ENCODE results near the gene TET2. TPM values are rescaled to one million over a fixed set of nuclear protein-coding genes. Genes with fewer than 3 reads are reported as not detected.

The TET2 gene
- total and polyA plus RNA-seq, 5 donors from 2014 or later: 9.9 to 53.2 (median 19.7) TPM

GRCh38 chr4:105186701-105187161 is 40.1 kb downstream of the TET2 start:
- Histone ChIP-seq H3K4me3 (ENCODE audit: low read depth, low read length) (no peak overlapping the region), H3K4me1 (ENCODE audit: control insufficient read depth, insufficient read depth, low read length, poor library complexity, severe bottlenecking) (peaks cover 9% of the 10 kb centered on the region), H3K9me3 (ENCODE audit: control insufficient read depth in 2 of 2, low read length in 2 of 2) (no peaks in the 10 kb centered on the region), H3K27me3 (ENCODE audit: control insufficient read depth, insufficient read depth, low read length) (no peaks in the 10 kb centered on the region), H3K27ac (ENCODE audit: insufficient read depth, low read length, poor library complexity, severe bottlenecking) (no peak overlapping the region), H3K36me3 (ENCODE audit: control insufficient read depth, insufficient read depth, low read length) (no peaks in the 10 kb centered on the region)
- Mint-ChIP-seq H3K9me3 (peaks cover 0 to 2% (median 0%) of the 10 kb centered on the region in 7 donors), H3K27me3 (no peaks in the 10 kb centered on the region), H3K4me3 (no peak overlapping the region), H3K4me1 (peaks cover 31 to 52% (median 39%) of the 10 kb centered on the region in 4 donors), H3K27ac (no peak overlapping the region), H3K36me3 (peaks cover 23% of the 10 kb centered on the region)
- DNase-seq: no peak
- no peak for ATAC-seq (ENCODE audit: low read depth in 2 of 2)

GRCh38 chr4:105189855-105190650 is 43.4 kb downstream of the TET2 start:
- Mint-ChIP-seq H3K4me1 (peaks cover 35 to 57% (median 48%) of the 10 kb centered on the region in 4 donors), H3K4me3 (no peak overlapping the region), H3K9me3 (peaks cover 0 to 2% (median 0%) of the 10 kb centered on the region in 7 donors), H3K36me3 (peaks cover 23% of the 10 kb centered on the region), H3K27ac (peak overlapping the region in 1 of 3 donors; percentile 42), H3K27me3 (no peaks in the 10 kb centered on the region)
- DNase-seq: no peak
- no peak for ATAC-seq (ENCODE audit: low read depth in 2 of 2)
- Histone ChIP-seq H3K4me1 (ENCODE audit: control insufficient read depth, insufficient read depth, low read length, poor library complexity, severe bottlenecking) (peaks cover 9% of the 10 kb centered on the region), H3K4me3 (ENCODE audit: low read depth, low read length) (no peak overlapping the region), H3K27ac (ENCODE audit: insufficient read depth, low read length, poor library complexity, severe bottlenecking) (no peak overlapping the region), H3K9me3 (ENCODE audit: control insufficient read depth in 2 of 2, low read length in 2 of 2) (no peaks in the 10 kb centered on the region), H3K36me3 (ENCODE audit: control insufficient read depth, insufficient read depth, low read length) (no peaks in the 10 kb centered on the region), H3K27me3 (ENCODE audit: control insufficient read depth, insufficient read depth, low read length) (no peaks in the 10 kb centered on the region)

DNA sequence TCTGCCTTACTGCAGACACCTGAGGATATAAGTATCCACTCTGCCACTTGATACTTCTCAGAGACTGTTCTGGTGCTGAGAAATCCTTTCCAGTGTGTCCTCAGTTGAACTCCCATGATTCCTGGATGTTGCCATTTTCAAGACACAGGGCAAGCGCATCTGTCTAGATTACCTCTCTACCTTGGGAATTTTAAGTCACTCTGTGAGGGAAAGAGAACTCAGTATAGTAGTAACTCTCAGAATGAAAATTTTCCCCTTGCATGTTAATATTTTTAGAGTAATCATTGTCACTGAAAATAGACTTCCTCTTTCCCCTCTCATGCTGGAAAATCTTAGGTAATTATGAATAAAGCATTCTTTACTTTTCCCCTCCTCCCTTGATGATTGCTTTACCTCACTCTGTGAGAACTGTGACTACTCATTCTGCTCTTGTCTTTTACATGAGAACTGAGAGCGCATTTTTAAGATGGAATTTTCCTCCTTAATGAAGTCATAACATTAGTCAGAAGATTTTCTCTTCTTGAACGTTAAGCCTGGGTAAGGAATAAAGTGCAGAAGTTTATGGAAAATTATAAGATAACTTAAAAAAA is 45.0 kb downstream of the TET2 start:
- no peak for DNase-seq
- Histone ChIP-seq H3K4me3 (ENCODE audit: low read depth, low read length) (peak overlapping the region; percentile 45), H3K27me3 (ENCODE audit: control insufficient read depth, insufficient read depth, low read length) (no peaks in the 10 kb centered on the region), H3K9me3 (ENCODE audit: control insufficient read depth in 2 of 2, low read length in 2 of 2) (no peaks in the 10 kb centered on the region), H3K27ac (ENCODE audit: insufficient read depth, low read length, poor library complexity, severe bottlenecking) (no peak overlapping the region), H3K4me1 (ENCODE audit: control insufficient read depth, insufficient read depth, low read length, poor library complexity, severe bottlenecking) (peaks cover 9% of the 10 kb centered on the region), H3K36me3 (ENCODE audit: control insufficient read depth, insufficient read depth, low read length) (no peaks in the 10 kb centered on the region)
- ATAC-seq (ENCODE audit: low read depth in 2 of 2): peak; percentile 38 to 47
- Mint-ChIP-seq H3K36me3 (peaks cover 35% of the 10 kb centered on the region), H3K4me3 (peak overlapping the region in 3 of 4 donors; percentile 2 to 35 (median 6)), H3K4me1 (peaks cover 46 to 64% (median 56%) of the 10 kb centered on the region in 4 donors), H3K9me3 (peaks cover 0 to 2% (median 0%) of the 10 kb centered on the region in 7 donors), H3K27ac (peak overlapping the region in 1 of 3 donors; percentile 0), H3K27me3 (no peaks in the 10 kb centered on the region)

GRCh38 chr4:105192474-105192873 is 45.8 kb downstream of the TET2 start:
- DNase-seq (no peak), ATAC-seq (ENCODE audit: low read depth in 2 of 2) (no peak)
- H3K4me1 Mint-ChIP-seq: peaks cover 53 to 67% (median 60%) of the 10 kb centered on the region in 4 donors
- Histone ChIP-seq H3K4me3 (ENCODE audit: low read depth, low read length) (peak overlapping the region; percentile 45), H3K27ac (ENCODE audit: insufficient read depth, low read length, poor library complexity, severe bottlenecking) (no peak overlapping the region), H3K27me3 (ENCODE audit: control insufficient read depth, insufficient read depth, low read length) (no peaks in the 10 kb centered on the region), H3K36me3 (ENCODE audit: control insufficient read depth, insufficient read depth, low read length) (no peaks in the 10 kb centered on the region), H3K9me3 (ENCODE audit: control insufficient read depth in 2 of 2, low read length in 2 of 2) (no peaks in the 10 kb centered on the region), H3K4me1 (ENCODE audit: control insufficient read depth, insufficient read depth, low read length, poor library complexity, severe bottlenecking) (peaks cover 9% of the 10 kb centered on the region)
- no peak overlapping the region for H3K4me3 Mint-ChIP-seq
- H3K27ac Mint-ChIP-seq: no peak overlapping the region
- peaks cover 0 to 2% (median 0%) of the 10 kb centered on the region in 7 donors for H3K9me3 Mint-ChIP-seq
- no peaks in the 10 kb centered on the region for H3K27me3 Mint-ChIP-seq
- peaks cover 34% of the 10 kb centered on the region for H3K36me3 Mint-ChIP-seq

DNA sequence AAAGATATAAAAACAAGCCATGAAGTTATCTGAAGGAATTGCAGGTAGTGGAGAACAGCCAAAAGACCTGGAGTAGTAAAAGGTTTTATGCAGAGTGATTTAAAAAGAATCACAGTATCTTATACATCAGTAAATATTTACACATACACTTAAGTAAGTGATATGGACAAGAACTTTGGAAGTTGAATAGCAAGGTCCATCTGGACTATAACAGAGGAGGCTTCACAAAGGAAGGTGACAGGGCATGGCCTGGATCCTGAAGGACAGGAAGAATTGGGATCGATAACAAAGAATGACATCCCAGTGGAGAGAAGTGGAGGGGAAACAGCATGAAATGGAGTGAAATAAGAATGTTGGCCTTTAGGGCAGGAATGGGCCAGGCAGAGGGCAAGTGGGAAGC is 46.2 kb downstream of the TET2 start:
- Mint-ChIP-seq H3K36me3 (peaks cover 30% of the 10 kb centered on the region), H3K27ac (peak overlapping the region in 1 of 3 donors; percentile 8), H3K4me1 (peaks cover 53 to 64% (median 58%) of the 10 kb centered on the region in 4 donors), H3K4me3 (no peak overlapping the region), H3K27me3 (no peaks in the 10 kb centered on the region), H3K9me3 (peaks cover 0 to 2% (median 0%) of the 10 kb centered on the region in 7 donors)
- Histone ChIP-seq H3K36me3 (ENCODE audit: control insufficient read depth, insufficient read depth, low read length) (no peaks in the 10 kb centered on the region), H3K9me3 (ENCODE audit: control insufficient read depth in 2 of 2, low read length in 2 of 2) (no peaks in the 10 kb centered on the region), H3K4me3 (ENCODE audit: low read depth, low read length) (no peak overlapping the region), H3K27ac (ENCODE audit: insufficient read depth, low read length, poor library complexity, severe bottlenecking) (no peak overlapping the region), H3K4me1 (ENCODE audit: control insufficient read depth, insufficient read depth, low read length, poor library complexity, severe bottlenecking) (peaks cover 9% of the 10 kb centered on the region), H3K27me3 (ENCODE audit: control insufficient read depth, insufficient read depth, low read length) (no peaks in the 10 kb centered on the region)
- no peak for ATAC-seq (ENCODE audit: low read depth in 2 of 2)
- DNase-seq: no peak

DNA sequence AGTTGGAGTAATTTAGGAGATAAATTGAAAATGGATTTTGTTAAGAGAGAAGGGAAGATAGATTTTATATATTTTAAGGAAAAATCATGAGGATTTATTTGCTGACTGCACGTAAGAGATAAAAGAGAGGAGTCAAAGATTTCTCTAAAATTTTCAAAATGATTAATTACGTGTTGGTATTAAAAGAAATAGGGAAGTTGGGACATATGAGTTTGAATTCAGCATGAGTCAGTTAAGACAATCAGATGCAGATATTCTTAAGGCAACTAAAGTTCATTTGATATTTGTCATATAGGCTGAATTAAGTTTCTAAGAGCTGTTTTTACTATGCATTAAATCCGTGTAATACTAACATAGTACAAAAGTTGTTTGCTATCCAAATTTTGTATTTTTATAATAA is 46.9 kb downstream of the TET2 start:
- DNase-seq (no peak), ATAC-seq (ENCODE audit: low read depth in 2 of 2) (no peak)
- Histone ChIP-seq H3K27me3 (ENCODE audit: control insufficient read depth, insufficient read depth, low read length) (no peaks in the 10 kb centered on the region), H3K36me3 (ENCODE audit: control insufficient read depth, insufficient read depth, low read length) (no peaks in the 10 kb centered on the region), H3K9me3 (ENCODE audit: control insufficient read depth in 2 of 2, low read length in 2 of 2) (no peaks in the 10 kb centered on the region), H3K27ac (ENCODE audit: insufficient read depth, low read length, poor library complexity, severe bottlenecking) (no peak overlapping the region), H3K4me3 (ENCODE audit: low read depth, low read length) (no peak overlapping the region), H3K4me1 (ENCODE audit: control insufficient read depth, insufficient read depth, low read length, poor library complexity, severe bottlenecking) (peaks cover 9% of the 10 kb centered on the region)
- Mint-ChIP-seq H3K4me1 (peaks cover 52 to 59% (median 56%) of the 10 kb centered on the region in 4 donors), H3K27ac (no peak overlapping the region), H3K36me3 (peaks cover 26% of the 10 kb centered on the region), H3K4me3 (no peak overlapping the region), H3K27me3 (no peaks in the 10 kb centered on the region), H3K9me3 (no peaks in the 10 kb centered on the region)

- no peaks in the 10 kb centered on the region for H3K9me3 ChIP-seq (ENCODE audit: control insufficient read depth in 2 of 2, low read length in 2 of 2)
- no peak overlapping the region for H3K4me3 Mint-ChIP-seq
- H3K36me3 ChIP-seq (ENCODE audit: control insufficient read depth, insufficient read depth, low read length): no peaks in the 10 kb centered on the region
- H3K4me1 ChIP-seq (ENCODE audit: control insufficient read depth, insufficient read depth, low read length, poor library complexity, severe bottlenecking): peaks cover 9% of the 10 kb centered on the region
- H3K4me3 ChIP-seq (ENCODE audit: low read depth, low read length): no peak overlapping the region
- H3K27me3 Mint-ChIP-seq: no peaks in the 10 kb centered on the region
- ATAC-seq (ENCODE audit: low read depth in 2 of 2) (no peak), DNase-seq (peak in 1 of 3 donors; percentile 18)
- H3K36me3 Mint-ChIP-seq: peaks cover 28% of the 10 kb centered on the region
- H3K27ac ChIP-seq (ENCODE audit: insufficient read depth, low read length, poor library complexity, severe bottlenecking): no peak overlapping the region
- peak overlapping the region in 1 of 3 donors; percentile 20 for H3K27ac Mint-ChIP-seq
- peaks cover 49 to 63% (median 54%) of the 10 kb centered on the region in 4 donors for H3K4me1 Mint-ChIP-seq
- no peaks in the 10 kb centered on the region for H3K9me3 Mint-ChIP-seq
- H3K27me3 ChIP-seq (ENCODE audit: control insufficient read depth, insufficient read depth, low read length): no peaks in the 10 kb centered on the region
Observed at GRCh38 chr4:105194328-105195231, 47.9 kb downstream of the TET2 start.
